Spinal cord (tissue), 10 donors: ENCODE measurements around the gene SFT2D1. TPM values are rescaled to one million over a fixed set of nuclear protein-coding genes. Genes with fewer than 3 reads are reported as not detected.

Experiments used
- DNase-seq, 6 donors: peaks; one replicate each; pipeline versions ENCODE4 v3.0.0 to v3.0.0-alpha.2; 2013 to 2015; ENCODE audit warnings: low spot score in 6 of 6, low read depth in 4 of 6
- H3K27ac ChIP-seq: one replicate; pipeline ENCODE4 v1.5.1; 2013; ENCODE audit warnings: low read depth, low read length, control low read depth
- H3K27me3 ChIP-seq: one replicate; pipeline ENCODE4 v1.6.1; 2013; ENCODE audit warnings: low read length; ENCODE audit not compliant: control insufficient read depth, insufficient read depth
- H3K36me3 ChIP-seq: one replicate; pipeline ENCODE4 v1.6.1; 2013; ENCODE audit warnings: low read length; ENCODE audit not compliant: control insufficient read depth, insufficient read depth
- H3K4me1 ChIP-seq: one replicate; pipeline ENCODE4 v1.6.1; 2013; ENCODE audit warnings: low read length; ENCODE audit not compliant: control insufficient read depth, insufficient read depth
- H3K4me3 ChIP-seq: one replicate; pipeline ENCODE4 v1.5.1; 2013; ENCODE audit warnings: low read depth, low read length, control low read depth
- H3K9me3 ChIP-seq: one replicate; pipeline ENCODE4 v1.6.1; 2013; ENCODE audit warnings: low read length; ENCODE audit not compliant: control insufficient read depth, insufficient read depth
- WGBS: methylation state at CpG from one replicate; pipeline ENCODE4 v1.1.5; 2013; ENCODE audit warnings: missing lambda C conversion rate; ENCODE audit not compliant: insufficient coverage; 5-methylcytosine and 5-hydroxymethylcytosine counted together
- polyA plus RNA-seq, 2 donors: library from polyadenylated mRNA; unstranded; fragments of 120-200 nt; gene quantifications; one replicate each; pipeline ENCODE4 v1.2.1, GENCODE V29; 2013; ENCODE audit not compliant: insufficient read length in 2 of 2
- total RNA-seq, 2 donors: library from RNA; depleted of rRNA in 1 of 2; stranded (reverse); fragments of 120-200 nt in 1 of 2; fragments of >200 nt in 1 of 2; gene quantifications; one replicate each; pipeline versions ENCODE4 v1.2.3 to v1.2.4, GENCODE V29; 2013 to 2014
- donor health status: healthy.

SFT2D1 gene
- total and polyA plus RNA-seq, 4 donors, result 27.5 to 63.7 (median 50.3) TPM

- no peak overlapping the region for H3K4me3 ChIP-seq
- H3K27ac ChIP-seq, result no peak overlapping the region
- no peak for DNase-seq
- H3K9me3 ChIP-seq, result no peaks in the 10 kb centered on the region
- H3K27me3 ChIP-seq, result peaks cover 30% of the 10 kb centered on the region
- H3K4me1 ChIP-seq, result peaks cover 19% of the 10 kb centered on the region
- no peaks in the 10 kb centered on the region for H3K36me3 ChIP-seq
- 92% methylated on average over 2 of the region's 3 CpGs for WGBS
Observed at GRCh38 chr6:166304106-166304505, 38.2 kb downstream of the SFT2D1 start.

DNA sequence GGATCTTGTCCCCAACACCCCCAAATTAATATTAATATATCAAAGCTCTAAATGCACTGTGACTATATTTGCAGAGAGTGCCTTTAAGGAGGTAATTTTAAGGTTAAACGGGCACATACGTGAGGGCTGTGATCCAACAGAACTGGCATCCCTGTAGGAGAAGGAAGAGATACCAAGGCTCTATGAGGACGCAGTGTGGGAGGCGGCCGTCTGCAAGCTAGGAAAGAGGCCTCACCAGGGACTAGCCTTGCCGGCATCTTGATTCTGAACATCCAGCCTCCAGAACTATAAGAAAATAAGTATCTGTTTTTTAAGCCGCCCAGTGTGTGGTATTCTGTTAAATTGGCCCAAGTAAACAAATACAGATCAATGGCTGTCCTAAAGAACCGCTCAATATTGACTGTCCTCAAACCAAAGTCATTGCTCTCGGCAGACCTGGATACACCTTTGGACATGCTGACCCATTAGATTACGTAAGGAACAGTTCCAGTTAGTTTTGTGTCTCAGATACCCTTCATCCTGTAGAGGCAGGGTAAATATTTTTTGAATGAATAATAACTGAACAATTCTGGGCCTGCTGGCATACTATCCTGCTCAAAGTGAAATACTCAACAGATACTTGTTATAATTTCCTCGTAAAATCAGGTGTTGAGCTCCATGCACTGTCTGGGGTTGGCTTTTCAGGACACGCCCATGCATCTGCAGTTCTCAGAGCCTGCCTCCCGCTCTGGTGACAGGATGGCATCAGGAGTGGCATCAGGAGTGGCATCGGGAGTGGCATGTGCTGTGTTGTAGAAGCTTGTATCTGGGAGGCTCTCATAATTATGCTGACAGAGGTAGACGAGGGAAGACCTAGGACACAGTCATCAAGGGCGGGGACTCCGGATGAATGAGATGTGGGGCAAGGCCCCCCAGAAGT is 40.5 kb downstream of the SFT2D1 start:
- no peaks in the 10 kb centered on the region for H3K36me3 ChIP-seq
- peaks cover 11% of the 10 kb centered on the region for H3K4me1 ChIP-seq
- H3K27me3 ChIP-seq, result peaks cover 17% of the 10 kb centered on the region
- H3K27ac ChIP-seq, result no peak overlapping the region
- WGBS, result 83% methylated on average over 10 of the region's 17 CpGs
- no peak overlapping the region for H3K4me3 ChIP-seq
- DNase-seq, result no peak
- no peaks in the 10 kb centered on the region for H3K9me3 ChIP-seq

- Histone ChIP-seq H3K27me3 (peaks cover 6% of the 10 kb centered on the region), H3K9me3 (no peaks in the 10 kb centered on the region), H3K4me3 (no peak overlapping the region), H3K36me3 (no peaks in the 10 kb centered on the region), H3K27ac (no peak overlapping the region), H3K4me1 (peaks cover 7% of the 10 kb centered on the region)
- WGBS, result 70% methylated on average over 7 of the region's 9 CpGs
- DNase-seq, result no peak
Observed at GRCh38 chr6:166300357-166300987, 41.9 kb downstream of the SFT2D1 start.

GRCh38 chr6:166297606-166298005 is 44.7 kb downstream of the SFT2D1 start:
- Histone ChIP-seq H3K4me3 (no peak overlapping the region), H3K9me3 (no peaks in the 10 kb centered on the region), H3K4me1 (peaks cover 10% of the 10 kb centered on the region), H3K36me3 (no peaks in the 10 kb centered on the region), H3K27ac (no peak overlapping the region), H3K27me3 (no peaks in the 10 kb centered on the region)
- peak in 1 of 6 donors; percentile 38 for DNase-seq
- 77% methylated on average over 23 of the region's 23 CpGs for WGBS

DNA sequence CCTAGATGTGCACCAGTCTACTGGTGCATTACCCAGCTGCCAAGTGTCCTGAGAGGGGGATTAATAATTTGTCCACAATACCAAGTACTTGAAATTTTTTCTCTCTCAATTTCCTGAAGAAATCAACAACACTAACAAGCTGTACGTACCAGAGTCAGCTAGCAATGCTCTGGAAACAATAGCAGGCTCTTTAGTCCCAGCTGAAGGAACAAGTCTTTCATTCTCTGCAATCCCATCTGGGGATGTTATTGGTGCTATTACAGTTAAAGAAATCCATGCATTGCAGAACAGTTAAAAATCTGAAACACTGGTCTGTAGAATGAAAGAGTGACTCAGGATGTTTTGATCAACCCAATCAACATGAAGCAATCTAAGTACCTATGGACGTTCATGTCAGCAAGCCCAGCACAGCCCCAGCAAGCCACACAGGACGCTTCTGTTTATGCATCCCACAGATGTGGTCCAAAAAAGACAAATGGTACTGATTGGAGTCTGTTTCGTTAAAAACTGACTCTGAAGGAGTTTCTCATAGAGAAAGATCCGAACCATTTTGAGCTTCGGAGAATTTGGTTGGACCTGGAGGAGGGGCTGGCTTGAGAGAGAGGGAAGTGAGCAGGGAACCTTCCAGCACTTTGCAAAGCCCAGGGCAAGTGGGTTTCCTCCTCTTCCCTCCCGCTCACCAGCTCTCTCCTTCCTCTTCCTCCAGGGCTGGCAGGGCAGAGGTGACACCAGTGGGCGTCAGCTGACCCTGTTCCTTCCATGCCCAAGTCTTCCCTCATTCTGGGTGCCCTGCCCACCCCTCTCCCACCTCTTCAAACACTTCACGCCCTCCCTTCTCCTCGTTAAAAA is 46.1 kb downstream of the SFT2D1 start:
- H3K4me1 ChIP-seq, result peaks cover 10% of the 10 kb centered on the region
- no peaks in the 10 kb centered on the region for H3K27me3 ChIP-seq
- H3K9me3 ChIP-seq, result no peaks in the 10 kb centered on the region
- WGBS, result 75% methylated on average over 7 of the region's 10 CpGs
- H3K4me3 ChIP-seq, result no peak overlapping the region
- no peak overlapping the region for H3K27ac ChIP-seq
- DNase-seq, result no peak
- no peaks in the 10 kb centered on the region for H3K36me3 ChIP-seq

GRCh38 chr6:166293731-166294584 is 48.4 kb downstream of the SFT2D1 start:
- no peak overlapping the region for H3K27ac ChIP-seq
- H3K9me3 ChIP-seq, result no peaks in the 10 kb centered on the region
- 92% methylated on average over 11 of the region's 12 CpGs for WGBS
- peaks cover 10% of the 10 kb centered on the region for H3K4me1 ChIP-seq
- no peaks in the 10 kb centered on the region for H3K27me3 ChIP-seq
- no peaks in the 10 kb centered on the region for H3K36me3 ChIP-seq
- no peak overlapping the region for H3K4me3 ChIP-seq
- DNase-seq, result no peak

DNA sequence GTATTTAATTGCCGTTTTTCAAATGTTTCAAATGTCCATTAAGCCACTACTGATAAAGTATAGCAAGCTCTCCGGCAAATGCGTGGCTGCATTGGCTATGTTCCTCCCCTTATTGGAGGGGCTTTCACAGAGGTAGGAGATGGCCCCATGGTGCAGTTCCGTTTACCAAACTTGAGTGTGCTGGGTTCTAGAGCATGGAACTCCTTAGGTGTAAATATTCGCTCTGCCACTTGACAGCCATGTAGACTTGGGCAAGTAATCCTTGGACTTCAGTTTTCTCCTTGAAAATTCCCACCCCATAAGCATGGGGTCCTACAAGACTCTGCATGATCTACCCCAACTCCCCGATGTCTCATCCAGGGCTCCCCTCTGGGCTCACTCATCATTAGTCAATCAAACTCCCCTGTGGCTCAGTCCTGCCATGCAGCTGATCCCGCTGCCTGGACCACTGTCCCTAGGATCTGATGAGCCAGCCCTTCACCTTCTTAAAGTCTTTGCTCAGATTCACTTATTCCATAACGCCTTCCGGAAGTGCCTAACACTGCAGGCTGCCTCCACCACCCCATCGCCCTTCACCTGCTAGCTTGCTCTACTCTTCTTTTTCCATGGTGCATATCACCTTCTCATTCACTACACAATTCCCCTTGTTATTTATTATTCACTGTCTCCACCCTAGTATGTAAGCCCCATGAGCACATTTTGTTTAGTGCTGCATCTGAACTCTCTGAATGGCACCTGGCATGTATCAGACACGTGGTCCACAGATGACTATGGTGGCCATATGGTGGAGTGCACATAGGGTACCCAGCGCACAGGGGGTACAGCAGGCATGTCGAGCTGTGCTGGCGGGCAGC is 52.9 kb downstream of the SFT2D1 start:
- no peaks in the 10 kb centered on the region for H3K36me3 ChIP-seq
- H3K4me3 ChIP-seq, result no peak overlapping the region
- no peaks in the 10 kb centered on the region for H3K27me3 ChIP-seq
- no peak overlapping the region for H3K27ac ChIP-seq
- whole genome bisulfite sequencing, result 85% methylated on average over 10 of the region's 14 CpGs
- peaks cover 11% of the 10 kb centered on the region for H3K4me1 ChIP-seq
- no peaks in the 10 kb centered on the region for H3K9me3 ChIP-seq
- no peak for DNase-seq

GRCh38 chr6:166286839-166287271 is 55.5 kb downstream of the SFT2D1 start:
- H3K36me3 ChIP-seq, result no peaks in the 10 kb centered on the region
- H3K4me1 ChIP-seq, result peaks cover 12% of the 10 kb centered on the region
- H3K27me3 ChIP-seq, result peaks cover under 1% of the 10 kb centered on the region
- no peaks in the 10 kb centered on the region for H3K9me3 ChIP-seq
- no peak for DNase-seq
- no peak overlapping the region for H3K27ac ChIP-seq
- WGBS, result 80% methylated on average over 4 of the region's 8 CpGs
- no peak overlapping the region for H3K4me3 ChIP-seq
